GM21825 (cell line): Measurements from ENCODE around the gene SRI.

Experiments used
- ATAC-seq: cut with Tn5 transposase; IDR thresholded peaks from one replicate; pipeline ENCODE4 v1.9.1; 2021; ENCODE audit warnings: mild to moderate bottlenecking, moderate library complexity; ENCODE audit not compliant: unreplicated experiment

Gene SRI

DNA sequence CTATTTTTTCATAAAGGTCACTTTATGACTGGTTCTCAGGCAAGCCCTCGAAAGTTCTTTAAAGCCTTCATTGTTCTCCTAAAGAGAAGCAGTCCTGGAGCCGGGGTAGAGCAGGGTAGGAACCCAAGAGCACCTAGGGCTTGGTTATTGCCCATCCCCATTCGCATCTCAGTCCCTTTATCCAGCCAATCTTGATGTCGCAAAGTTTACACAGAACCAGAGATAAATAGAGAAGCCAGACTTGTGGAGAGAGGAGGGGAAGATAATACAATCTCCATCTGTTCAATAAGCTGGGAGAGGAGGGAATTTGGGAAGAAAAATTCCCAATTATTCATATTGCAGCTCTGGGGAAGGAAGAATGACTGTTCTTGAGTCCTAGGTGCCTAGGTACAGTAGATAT, 6.4 kb upstream of the SRI start:
- ATAC-seq = no peak

GRCh38 chr7:88224601-88225275, 4.9 kb upstream of the SRI start:
- no peak for ATAC-seq

DNA sequence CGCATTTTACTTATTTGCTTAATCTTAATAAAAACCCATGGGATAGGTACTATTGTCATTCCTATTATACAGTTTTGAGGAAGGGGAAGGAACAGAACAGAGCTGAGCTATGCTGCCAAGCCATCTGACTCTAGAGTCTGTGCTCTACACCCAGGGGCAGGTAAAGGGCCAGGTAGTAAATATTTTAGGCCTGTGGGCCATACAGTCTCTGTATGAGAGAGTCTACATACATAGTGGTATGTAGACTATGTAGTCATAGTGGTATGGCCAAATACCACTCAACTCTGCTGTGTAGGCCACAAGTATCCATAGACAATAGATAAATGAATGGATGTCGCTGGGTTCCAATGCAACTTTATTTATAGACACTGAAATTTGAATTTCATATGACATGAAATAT, 3.4 kb upstream of the SRI start:
- no peak for ATAC-seq

GRCh38 chr7:88218836-88219605, 817 bp downstream of the SRI start:
- ATAC-seq = peak; percentile 39

DNA sequence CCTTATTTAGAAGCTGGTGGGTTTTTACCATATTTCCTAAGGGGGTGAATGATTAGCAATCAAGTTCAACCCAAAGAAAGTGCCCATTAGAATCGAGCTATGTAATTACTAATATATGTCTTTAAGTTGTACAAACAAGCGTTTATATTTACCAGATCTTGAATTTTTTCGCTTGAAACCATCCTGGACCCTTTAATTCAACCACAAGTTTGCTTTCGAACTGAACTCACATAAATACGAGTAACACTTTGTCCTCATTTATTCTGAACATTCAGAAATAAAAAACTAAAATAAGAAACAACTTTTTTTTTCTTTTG, 1.5 kb downstream of the SRI start:
- ATAC-seq = no peak

- peak; percentile 74 for ATAC-seq
Observed at GRCh38 chr7:88217675-88218428, 2.0 kb downstream of the SRI start.

DNA sequence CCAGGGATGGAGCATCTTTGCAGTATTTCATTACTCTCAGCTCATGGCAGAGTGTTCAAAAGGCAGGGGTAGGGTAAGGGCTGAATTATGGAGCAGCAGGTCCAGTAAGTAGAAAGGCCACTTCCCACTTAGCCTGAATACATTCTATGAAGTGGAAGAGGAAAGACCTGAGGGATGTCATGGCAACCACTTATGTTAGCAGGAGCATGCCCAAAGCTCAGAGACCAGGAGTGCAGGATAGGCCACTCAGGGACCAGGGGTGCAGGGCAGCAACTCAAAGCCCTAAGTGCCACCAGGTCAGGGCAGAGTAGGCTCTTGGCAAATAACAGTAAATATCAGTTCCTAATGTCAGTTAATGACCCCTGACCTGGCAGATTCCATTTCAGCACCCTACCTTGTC, 3.6 kb downstream of the SRI start:
- ATAC-seq = no peak

GRCh38 chr7:88215295-88215694, 4.5 kb downstream of the SRI start:
- no peak for ATAC-seq

DNA sequence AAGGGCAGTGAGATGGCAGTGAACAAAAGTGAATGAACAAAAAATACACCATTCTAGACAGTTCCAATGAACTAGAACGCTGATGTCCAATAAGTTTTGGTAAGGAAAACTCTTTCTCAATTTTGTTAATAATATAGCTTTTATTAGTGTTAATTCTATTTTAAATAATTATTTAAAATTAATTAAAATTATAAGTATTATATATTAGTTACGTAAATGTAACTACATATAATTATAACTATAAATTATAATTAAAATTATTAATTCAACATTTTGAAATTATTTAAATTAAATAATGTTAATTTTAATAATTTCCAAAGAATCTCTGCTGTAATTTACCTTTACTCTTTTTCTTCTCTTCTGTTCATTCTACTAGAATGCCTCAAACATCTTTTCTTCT, 5.4 kb downstream of the SRI start:
- ATAC-seq = no peak

- ATAC-seq = no peak
Observed at GRCh38 chr7:88212918-88213317, 6.9 kb downstream of the SRI start.

- ATAC-seq = no peak
Observed at GRCh38 chr7:88208521-88208920, 11.3 kb downstream of the SRI start.

- no peak for ATAC-seq
Observed at GRCh38 chr7:88206254-88206653, 13.6 kb downstream of the SRI start.

GRCh38 chr7:88205179-88205578, 14.7 kb downstream of the SRI start:
- no peak for ATAC-seq

GRCh38 chr7:88204525-88205110, 15.2 kb downstream of the SRI start:
- ATAC-seq = no peak

GRCh38 chr7:88203401-88203800, 16.4 kb downstream of the SRI start:
- ATAC-seq = no peak

DNA sequence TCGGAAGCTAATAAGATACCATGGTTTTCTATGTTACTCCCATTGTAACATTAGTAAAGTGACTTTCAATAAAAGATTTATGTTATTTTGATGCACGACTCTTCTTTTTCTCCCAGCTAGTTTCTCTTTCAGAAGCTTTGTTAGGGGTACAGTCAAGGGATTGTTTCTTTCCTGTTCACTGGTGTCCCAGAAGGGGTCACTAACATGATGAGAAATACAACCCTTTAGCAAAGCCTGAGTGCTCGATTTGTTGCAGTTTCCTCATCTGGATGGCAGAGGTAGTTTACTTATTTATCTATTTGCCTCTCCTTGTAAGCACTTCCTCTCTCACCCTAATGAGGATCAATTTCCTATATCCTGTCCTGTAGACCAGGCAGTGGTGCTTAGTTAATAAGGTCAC, 17.0 kb downstream of the SRI start:
- no peak for ATAC-seq

GRCh38 chr7:88202278-88202677, 17.6 kb downstream of the SRI start:
- ATAC-seq = no peak

DNA sequence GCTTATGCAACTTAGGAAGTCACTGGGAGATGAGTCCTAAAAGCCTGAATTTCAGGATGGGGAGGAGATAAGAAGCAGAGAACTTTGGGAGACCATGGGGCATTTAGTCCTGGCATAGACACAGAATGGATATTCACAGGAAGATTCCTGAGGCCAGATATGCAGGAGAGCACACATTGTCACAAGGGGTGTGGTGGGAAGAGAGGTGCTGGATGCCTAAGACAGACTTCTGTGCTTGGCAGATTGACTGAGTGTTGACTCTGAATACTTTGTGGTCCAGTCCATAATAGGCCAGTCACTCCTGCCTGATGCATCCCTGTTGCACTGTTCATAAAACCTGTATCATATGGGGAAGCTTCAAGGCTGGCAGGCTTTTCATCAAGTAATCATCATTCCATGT, 18.5 kb downstream of the SRI start:
- ATAC-seq = no peak

DNA sequence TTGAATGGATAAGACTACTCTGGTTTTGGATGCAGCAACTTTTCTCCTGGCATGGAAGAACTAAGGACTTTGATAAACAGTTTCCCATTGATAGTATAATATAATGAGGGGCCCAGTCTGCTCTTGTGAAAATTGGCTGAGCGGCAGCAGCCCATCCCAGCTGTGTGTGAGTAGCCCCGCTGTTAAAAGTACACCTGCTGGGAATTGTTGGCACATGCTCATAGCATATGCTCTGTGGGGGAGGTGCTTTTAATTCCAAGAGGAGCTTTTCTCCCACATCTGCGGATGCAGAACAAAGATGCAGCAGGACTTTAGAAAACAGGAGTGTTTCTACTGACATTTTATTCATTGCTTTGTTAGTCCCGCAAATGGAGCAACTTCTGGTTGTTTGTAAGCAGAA, 19.0 kb downstream of the SRI start:
- no peak for ATAC-seq

DNA sequence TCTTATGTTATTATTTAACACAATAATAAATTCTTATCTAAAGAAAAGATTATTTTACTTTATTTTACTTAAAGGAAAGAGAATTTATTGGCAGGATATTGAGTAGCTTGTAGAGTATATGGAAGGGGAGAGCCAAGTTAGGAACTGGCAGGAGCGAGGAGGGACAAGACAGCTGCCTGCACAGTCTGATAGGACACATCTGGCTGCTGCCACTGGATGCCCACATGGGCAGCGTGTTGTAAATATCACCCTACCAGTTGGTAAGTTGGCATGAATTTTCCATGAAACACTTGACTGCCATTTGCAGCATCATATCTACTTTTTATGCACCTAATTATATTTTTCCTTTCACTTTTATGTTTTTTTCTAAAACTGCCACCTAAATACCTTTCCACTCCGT, 19.6 kb downstream of the SRI start:
- ATAC-seq = no peak

DNA sequence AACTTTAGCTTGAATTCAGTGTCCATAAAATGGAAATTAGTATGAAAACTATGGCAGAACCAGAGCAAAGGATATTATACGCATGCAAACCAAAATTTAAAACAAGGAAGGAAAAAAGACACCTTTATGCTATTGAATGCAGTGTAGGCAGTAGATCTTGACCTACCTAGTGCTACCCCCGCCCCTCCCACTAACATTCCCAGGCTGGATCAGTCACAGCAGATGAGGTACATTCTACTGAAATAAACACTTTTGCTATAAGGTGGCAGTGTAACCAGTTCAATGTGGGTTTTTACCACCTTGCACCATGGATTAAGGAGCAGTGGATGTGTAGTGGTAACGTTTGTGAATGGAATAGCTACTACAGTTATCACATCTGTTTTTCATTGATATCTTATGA, 27.9 kb downstream of the SRI start:
- ATAC-seq = no peak

DNA sequence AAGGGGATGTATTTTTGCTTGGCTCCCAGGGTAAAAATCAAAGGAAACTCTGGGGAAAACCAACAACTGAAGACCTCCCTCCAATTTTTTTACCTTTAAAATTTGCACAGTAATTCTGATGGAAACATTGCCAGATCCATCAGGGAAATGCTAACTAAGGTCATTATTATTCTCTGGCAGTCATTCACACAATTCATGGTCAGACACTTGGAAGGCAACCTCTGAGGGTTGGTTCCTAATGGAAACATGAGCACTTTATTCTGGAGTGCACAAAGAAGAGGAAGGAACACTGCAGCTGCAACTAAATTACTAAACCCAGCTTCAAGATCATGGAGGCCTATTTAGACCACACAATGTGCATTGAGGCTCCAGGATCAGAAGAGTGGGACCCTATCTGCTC, 34.2 kb downstream of the SRI start:
- ATAC-seq = no peak
